GM18951 (cell line): ENCODE data around the gene SDK1.
"Not testable (repeated sequence)": the region's sequence is repeated elsewhere in the genome, so short reads cannot be mapped to it uniquely, and the experiment has no call there.

Source experiments
- POLR2A ChIP-seq: IDR thresholded peaks from 4 replicates; pipeline ENCODE4 v1.6.1; 2011; ENCODE audit warnings: mild to moderate bottlenecking; ENCODE audit not compliant: insufficient read length, insufficient read depth; ENCODE audit errors: extremely low read depth
- in situ Hi-C: fragments of 300-500 bp; cut with MboI; formaldehyde crosslinking; loops from one replicate; pipeline ENCODE4 v1.12.0; 2022; ENCODE audit warnings: low sequenced_read_pairs, mixed read lengths, inconsistent platforms; ENCODE audit not compliant: unreplicated experiment

Gene SDK1

GRCh38 chr7:3738964-3739363 is 437.9 kb downstream of the SDK1 start:
- TF ChIP-seq POLR2A = no peak
- in situ Hi-C loops = no loop called here

DNA sequence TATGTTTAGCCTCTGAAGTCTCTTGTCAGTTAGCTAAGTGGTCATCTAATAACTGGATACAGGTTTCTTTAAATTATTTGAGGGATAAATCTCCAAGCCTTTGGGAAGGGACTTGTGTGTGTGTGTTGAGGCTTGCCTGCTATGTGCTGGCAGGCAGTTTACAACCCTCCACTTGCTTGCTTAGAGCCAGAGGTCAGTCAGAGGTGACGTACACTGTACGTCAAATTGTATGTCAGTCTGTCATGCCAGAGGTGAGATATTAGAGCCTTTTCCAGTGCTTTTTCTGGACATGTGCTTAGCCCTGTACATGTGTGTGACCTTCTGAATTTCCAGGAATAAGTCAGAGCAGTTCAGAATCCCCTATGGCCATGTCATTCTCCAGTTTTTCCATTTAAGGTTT is 438.9 kb downstream of the SDK1 start:
- in situ Hi-C loops = no loop called here
- TF ChIP-seq POLR2A = no peak

GRCh38 chr7:3747467-3747866 is 446.4 kb downstream of the SDK1 start:
- no peak for TF ChIP-seq POLR2A
- in situ Hi-C loops = no loop called here

- in situ Hi-C loops = no loop called here
- TF ChIP-seq POLR2A = no peak
Measured at GRCh38 chr7:3748389-3748788, 447.3 kb downstream of the SDK1 start.

DNA sequence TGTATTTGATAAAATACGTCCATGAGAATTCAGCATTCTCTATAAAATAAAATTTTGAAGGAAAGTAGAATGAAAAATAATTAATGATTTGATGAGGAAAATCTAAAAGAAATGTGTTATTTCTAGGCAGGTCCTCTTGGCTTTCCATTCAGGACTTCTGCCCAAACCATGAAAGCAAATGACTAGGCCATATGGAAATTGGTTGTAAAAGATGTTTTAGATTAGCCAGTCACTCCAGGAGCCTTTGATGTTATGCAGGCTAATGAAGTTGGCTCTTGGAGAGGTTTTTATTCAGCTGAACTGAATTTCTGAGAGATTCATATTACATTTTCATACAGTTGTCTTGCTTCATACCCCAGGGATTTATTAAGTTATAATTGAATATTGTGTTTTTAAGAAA is 452.8 kb downstream of the SDK1 start:
- in situ Hi-C loops = no loop called here
- TF ChIP-seq POLR2A = no peak

- TF ChIP-seq POLR2A = no peak
- in situ Hi-C loops = no loop called here
Measured at GRCh38 chr7:3754493-3755341, 453.7 kb downstream of the SDK1 start.

GRCh38 chr7:3755778-3756453 is 454.9 kb downstream of the SDK1 start:
- in situ Hi-C loops = not testable (repeated sequence)

DNA sequence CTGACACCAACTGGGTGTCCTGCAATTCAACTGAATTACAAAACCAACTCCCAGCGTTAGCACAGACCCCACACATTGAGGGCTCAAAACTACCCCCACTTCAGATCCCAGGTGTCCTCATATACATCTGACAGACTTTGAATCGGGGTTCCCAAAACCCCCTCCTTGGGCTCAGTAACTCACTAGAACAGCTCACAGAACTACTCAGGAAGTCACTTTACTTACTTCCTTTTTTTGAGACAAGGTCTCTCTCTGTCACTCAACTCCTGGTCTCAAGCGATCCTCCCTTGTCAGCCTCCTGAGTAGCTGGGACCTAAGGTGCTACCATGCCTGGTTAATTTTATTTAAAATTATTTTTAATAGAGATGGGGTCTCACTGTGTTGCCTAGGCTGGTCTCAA is 456.0 kb downstream of the SDK1 start:
- in situ Hi-C loops = no loop called here
- TF ChIP-seq POLR2A = no peak

GRCh38 chr7:3760651-3761050 is 459.6 kb downstream of the SDK1 start:
- in situ Hi-C loops = no loop called here
- TF ChIP-seq POLR2A = no peak

- TF ChIP-seq POLR2A = no peak
- in situ Hi-C loops = no loop called here
Measured at GRCh38 chr7:3762146-3762831, 461.2 kb downstream of the SDK1 start.

GRCh38 chr7:3767917-3768777 is 467.1 kb downstream of the SDK1 start:
- in situ Hi-C loops = no loop called here
- TF ChIP-seq POLR2A = no peak

DNA sequence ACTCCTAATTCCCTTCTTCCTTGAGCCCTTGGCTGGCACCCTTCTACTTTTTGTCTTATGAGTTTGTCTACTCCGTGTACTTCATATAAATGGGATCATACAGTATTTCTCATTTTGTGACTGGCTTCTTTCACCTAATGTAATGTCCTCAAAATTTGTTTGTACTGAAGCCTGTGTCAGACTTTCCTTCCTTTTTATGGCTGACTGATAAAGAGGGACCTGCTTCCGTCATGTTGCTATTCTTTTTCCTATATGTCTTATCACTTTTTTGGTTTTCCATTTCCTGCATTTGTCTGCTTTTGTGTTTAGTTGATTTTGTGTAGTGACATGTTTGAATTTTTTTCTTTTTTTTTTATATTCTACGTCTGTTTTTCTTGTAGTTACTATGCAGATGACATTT is 470.9 kb downstream of the SDK1 start:
- in situ Hi-C loops = no loop called here
- no peak for TF ChIP-seq POLR2A

- TF ChIP-seq POLR2A = no peak
- in situ Hi-C loops = no loop called here
Measured at GRCh38 chr7:3778345-3778744, 477.3 kb downstream of the SDK1 start.

GRCh38 chr7:3780016-3780415 is 479.0 kb downstream of the SDK1 start:
- in situ Hi-C loops = no loop called here
- no peak for TF ChIP-seq POLR2A
